CD4-positive, alpha-beta T cell treated with Interferon gamma for 1 hour (primary cell): ENCODE data around the gene STK24.

Source experiments
- DNase-seq: peaks from one replicate; pipeline ENCODE4 v3.0.0-alpha.2; 2020

Gene STK24

DNA sequence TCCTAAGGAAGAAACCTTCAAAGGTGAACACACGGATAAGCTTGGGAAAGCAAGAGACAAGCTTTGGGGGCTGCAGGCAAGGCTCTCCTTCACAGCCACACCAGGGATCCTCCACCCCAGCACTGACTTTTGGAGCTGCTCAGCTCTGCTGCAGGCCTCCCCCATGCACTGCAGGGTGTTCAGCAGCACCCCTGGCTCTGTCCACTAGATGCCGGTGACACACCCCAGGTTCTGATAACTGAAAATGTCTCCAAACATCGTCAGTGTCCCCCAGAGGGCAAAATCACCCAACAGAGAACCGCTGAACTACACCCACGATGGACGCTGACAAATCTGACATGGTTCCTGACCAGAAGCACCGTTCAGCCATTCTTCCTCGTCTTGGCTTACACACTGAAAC lies 90.5 kb downstream of the STK24 start:
- DNase-seq, result no peak

DNA sequence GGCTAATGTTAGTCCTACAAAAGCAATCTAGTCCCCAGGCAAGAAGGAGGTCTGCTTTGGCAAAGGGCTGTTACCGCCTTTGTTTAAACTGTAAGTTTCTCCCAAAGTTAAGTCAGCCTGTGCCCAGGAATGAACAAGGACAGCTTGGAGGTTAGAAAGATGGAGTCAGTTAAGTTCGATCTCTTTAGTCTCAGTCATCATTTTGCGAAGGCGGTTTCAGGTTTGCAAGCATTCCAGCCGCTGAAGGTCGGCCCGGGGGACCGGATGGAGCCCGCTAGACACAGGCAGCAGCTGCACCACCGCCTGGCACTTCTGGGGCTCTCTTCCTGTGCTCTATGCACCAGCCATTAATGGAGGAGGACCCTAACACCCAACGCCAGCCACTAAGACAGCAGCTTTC lies 91.3 kb downstream of the STK24 start:
- DNase-seq, result no peak

DNA sequence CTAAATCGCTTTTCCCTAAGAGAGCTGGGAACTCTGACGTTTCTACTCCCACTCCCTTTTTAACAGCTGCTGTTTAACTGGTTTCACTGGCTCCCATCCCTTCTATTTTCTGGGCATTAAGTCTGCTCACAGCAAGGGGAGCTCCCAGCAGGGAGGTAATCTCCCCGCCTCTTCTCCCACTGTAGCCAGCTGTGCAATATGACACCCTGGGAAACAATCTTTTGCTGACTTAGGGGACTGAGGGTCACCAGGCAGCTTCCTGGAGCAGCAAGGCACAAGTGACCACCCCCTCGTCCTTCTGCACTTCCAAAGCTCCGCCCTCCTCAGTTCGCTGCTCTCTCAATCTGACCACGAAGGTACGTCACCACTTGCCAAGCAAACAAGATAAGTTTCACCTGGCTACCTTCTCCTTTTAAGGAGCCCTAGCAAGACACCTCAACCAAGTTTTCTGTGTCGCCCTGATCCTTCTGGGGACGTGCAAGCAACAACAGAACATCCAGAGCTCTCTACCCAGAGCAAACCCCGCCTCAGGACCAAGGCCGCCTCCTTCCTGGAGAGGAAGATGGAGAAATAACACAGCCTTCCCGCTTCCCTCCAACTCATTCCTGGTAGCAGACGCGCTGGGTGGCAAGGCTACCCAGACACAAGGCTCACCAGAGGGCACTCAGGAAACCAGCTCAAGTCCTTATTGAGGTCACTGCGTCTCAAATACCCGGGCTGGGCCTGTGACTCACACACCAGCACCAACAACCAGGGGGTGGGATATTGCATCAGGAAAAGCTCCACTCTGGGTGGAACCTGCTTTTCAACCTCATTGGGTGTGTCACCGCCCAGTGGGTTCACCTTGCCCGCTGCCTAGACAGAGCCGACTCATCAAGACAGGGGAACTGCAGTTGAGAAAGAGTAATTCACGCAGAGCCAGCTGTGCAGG lies 92.4 kb downstream of the STK24 start:
- peak; percentile 81 for DNase-seq

- DNase-seq, result no peak
Measured at GRCh38 chr13:98483601-98484288, 93.2 kb downstream of the STK24 start.

DNA sequence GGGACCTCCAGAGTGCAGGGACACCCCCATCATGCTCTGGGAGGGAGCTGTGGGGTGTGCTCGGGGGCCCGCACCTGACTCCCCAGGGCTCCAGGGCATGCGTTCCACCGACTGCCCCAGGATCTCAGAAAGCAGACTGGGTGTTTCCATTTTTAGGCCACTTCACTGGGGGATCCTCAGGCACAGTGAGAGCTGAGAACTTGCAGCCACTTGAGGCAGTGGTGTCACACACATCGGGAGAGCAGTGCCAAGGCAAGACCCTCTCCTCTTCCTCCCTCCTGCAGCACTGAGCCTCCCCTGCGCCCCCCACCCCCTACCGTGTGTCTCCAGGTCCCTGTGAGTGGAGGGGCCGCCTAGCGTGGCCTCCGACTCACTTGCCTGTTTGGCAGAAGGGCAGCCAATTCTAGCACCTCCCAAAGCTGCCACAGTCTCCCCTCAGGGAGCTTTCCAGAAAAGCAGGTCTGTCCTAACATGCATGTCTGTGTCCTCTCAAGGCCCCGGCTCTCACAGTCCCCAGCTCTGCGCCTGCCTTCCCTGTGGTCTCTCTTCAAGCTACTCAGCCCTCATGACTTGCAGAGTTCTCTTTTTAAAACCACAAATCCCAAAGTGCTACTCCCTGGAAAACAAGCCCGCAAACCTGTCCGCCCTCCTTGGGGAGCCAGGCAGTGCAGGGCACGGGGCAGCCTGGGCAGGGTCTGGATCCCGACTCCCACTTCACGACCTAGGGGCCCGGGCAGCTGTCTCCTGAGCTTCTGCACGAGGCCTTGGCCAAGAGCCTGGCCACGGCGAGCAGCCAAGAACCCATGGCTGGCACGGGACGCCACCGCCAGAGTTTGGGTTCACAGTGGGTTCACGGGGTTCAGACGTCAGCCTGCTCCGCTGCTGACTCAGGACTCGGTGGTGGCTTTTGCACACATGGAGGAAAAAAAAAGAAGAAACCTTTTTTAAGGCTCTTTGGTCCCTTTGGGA lies 94.1 kb downstream of the STK24 start:
- DNase-seq, result no peak

- no peak for DNase-seq
Measured at GRCh38 chr13:98480915-98481877, 95.7 kb downstream of the STK24 start.

GRCh38 chr13:98479496-98480003 lies 97.4 kb downstream of the STK24 start:
- DNase-seq, result no peak

DNA sequence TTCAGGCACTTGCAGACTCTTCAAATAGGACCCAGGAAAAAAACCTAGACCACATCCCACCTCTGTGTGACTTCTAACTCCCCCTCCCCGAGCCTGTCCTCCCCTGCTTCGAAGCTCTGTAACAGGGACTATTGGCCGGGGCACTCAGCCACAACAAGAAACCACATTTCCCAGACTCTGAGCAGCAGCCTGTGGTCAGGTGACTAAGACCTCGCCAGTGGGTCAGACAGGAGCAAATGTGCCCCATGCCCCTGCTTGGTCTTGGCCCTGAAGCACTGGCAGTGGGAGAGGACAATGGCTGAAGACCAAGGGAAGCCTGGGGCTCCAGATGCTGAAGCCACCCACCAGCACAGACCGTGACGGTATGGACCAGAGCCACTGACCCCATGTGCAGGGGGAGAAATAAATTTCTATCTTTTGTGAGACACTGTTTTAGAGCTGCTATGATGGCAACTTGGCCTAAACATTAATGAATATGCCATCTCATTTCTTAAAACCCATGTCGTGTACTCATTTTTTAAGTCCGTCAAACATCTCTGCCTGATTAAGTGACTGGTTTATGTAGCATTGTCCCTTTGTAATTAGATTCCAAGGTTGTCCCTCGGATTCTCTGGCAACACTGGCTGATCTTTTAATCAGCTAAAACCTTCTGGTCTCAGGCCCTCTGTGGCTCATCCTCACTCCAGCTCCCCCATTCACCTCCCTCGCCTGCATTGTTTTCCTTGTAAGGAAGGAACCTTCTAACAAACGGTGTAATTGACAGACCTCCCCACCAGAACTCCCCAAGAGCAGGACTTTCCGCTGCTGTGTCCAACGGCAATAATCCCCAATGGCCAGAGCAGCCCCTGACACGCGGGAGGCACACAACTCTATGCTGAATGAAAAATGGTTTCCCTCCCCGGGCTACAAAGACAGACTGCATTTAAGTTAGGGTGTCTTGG lies 98.4 kb downstream of the STK24 start:
- no peak for DNase-seq

- DNase-seq, result peak; percentile 84
Measured at GRCh38 chr13:98476538-98476966, 100.4 kb downstream of the STK24 start.

DNA sequence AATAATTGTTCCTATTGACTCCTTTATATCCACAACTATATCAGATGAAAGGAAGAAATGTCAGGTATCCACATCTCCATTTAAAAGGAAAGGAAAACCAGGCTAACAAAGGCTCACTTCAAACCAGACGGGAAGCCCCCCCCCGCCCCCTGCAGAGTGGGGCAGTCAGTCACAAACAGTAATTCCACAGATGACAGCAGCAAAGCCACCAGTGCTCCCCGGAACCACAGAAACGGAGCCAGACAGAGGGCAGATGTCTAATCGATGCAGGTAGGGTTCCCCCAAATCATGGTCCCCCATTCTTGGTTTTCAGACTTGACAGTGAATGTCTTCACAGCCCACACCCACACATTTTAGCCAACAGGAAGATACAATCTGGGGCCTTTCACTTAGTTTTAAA lies 100.8 kb downstream of the STK24 start:
- DNase-seq, result peak; percentile 41

DNA sequence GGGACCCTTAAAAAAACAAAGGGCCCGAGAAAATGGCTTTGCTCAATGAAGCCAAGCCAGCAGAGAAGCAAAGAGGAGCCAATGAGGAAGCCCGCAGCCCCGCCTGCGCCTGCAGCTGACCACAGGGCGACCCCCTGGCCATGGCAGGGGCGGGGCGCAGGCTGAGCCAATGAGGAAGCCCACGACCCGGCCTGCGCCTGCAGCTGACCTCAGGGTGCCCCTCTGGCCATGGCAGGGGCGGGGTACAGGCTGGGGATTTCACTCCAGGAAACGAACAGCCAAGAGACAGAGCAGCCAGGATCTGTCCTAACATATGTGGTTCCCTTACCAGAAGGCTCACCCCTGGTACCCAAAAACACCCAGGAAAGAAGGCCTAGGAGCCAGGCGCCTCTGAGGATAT lies 101.4 kb downstream of the STK24 start:
- peak; percentile 26 for DNase-seq

DNA sequence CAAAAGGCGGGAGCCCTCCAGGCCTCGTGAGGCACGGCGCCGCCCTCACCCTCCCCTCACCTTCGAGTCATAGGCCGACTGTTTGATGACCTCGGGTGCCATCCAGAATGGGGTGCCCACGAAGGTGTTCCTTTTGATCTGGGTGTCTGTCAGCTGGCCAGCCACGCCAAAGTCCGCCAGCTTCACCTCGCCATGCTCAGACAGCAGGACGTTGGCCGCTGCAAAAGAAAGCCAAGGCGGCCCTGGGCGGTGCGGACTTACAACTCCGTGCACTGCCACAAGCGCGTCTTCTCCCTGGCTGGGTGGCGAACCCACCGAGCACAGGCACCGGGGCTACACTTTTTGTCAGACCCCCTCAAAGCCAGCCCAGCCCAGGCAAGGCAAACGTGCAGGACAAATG lies 102.1 kb downstream of the STK24 start:
- no peak for DNase-seq

DNA sequence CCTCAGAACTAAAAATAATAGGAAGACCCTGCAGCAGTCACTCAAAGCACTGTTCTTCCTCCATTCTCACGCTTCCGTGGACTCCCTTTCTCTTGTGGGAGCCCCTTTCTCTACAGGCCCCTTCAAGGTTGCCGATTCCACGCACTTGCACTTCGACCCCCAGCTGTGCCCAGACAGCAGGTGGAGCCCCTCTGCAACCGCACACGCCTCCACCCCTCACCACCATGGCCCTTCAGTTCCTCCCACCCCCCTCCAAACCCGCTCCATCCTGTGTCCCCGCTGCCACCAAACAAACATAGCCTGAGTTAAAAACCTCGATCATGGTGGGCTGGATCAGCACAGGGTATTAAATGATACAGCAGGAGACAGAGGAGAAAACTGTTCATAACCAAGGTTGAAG lies 102.6 kb downstream of the STK24 start:
- no peak for DNase-seq

GRCh38 chr13:98473788-98474144 lies 103.1 kb downstream of the STK24 start:
- no peak for DNase-seq

DNA sequence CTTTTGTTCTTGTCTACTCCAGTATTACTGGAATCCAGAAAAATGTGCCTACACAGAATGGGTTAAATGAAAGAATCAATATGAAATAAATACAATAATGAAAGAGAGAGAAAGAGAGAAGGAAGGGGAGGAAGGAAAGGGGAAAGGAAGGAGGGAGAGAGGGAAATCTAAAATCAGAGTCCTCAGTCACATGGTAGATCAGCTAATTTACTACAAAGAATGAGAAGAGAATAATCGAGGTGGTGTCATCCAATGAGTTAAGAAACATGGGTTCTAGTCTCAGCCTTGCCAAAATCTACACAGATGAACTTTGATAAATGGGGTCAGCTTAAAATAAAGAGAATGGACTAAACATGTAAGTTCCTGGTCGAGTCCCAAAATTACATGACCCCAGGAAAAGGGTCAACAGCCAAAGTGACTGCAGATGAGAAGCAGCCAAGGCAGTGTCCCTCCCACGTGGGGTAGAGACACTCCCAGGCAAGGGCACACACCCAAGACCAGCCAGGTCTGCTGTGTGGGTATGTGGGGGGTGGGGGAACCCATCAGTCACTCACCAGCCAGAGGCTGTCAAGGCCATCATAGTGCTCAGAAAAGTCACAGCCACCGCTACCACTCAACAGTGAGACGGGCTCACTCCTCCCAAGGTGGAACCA lies 103.6 kb downstream of the STK24 start:
- DNase-seq, result no peak

DNA sequence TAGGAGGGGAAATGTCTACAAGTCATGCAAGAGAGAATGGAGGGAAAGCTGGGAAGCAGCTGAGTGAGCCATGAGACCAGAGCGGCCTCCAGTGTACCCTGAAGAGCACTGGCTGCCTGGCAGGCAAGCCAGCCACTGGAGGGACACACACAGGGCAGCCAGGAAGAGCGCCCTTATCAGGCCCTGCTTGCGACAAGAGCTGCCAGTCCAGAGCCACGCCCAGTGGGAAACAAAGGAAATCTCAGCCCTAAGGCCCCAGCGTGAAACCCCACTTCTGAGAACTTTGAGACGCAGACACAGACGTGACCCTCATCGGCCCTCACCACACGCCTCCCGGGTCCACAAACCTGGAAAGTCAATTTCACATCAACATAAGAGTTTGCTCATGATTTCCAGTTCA lies 105.0 kb downstream of the STK24 start:
- no peak for DNase-seq

DNA sequence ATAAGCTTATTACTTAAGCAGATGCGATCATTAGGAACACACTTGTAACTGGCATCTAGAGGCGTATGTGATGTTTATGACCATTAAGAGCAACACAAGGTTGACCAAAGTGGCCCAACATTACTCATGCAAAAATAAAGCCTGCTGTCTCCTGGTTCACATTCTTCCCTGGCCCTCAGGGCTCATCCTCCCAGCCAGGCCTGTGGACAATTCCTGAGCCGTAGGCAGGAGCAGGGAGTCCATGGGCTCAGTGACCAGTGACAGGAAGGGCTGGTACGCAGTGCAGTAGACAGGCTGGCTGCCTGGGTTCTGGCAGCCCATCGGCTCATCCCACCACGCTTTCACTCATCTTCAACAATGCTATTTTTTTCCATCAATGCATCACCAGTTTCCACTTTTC lies 106.0 kb downstream of the STK24 start:
- no peak for DNase-seq

DNA sequence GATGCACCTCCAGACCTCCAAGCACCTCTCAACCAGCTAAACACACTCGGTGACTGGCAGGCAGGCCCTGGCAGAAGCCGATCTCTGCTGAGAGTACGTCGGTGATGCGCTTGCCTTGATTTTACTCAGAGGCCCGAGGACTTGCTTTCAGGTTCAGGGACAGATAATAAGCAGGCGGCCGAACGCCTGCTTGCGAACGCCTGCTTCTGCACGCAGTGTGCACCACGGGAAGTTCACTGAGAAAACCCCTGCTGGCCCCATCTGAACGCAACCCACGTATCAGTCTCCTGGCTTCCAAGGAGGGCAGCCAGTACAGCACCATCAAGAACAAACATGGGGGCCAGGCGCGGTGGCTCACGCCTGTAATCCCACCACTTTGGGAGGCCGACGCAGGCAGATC lies 108.0 kb downstream of the STK24 start:
- no peak for DNase-seq

GRCh38 chr13:98468361-98468760 lies 108.5 kb downstream of the STK24 start:
- DNase-seq, result no peak
